Osteoblast (primary cell): Measurements from ENCODE around the gene LCAT. TPM values are rescaled to one million over a fixed set of nuclear protein-coding genes. Genes with fewer than 3 reads are reported as not detected.
A peak's percentile ranks its signal among the peaks of the same experiment; 100 is the strongest.

Experiments used
- DNase-seq: peaks from one replicate; pipeline ENCODE4 v3.0.0; 2011; ENCODE audit warnings: low spot score, mixed read lengths; ENCODE audit not compliant: insufficient read length; ENCODE audit errors: missing footprints
- H2AFZ ChIP-seq: 2 replicates; pipeline ENCODE4 v1.6.0; 2011; ENCODE audit warnings: mild to moderate bottlenecking, low read length
- H3K27ac ChIP-seq: 2 replicates; pipeline ENCODE4 v1.5.1; 2011; ENCODE audit warnings: mild to moderate bottlenecking, low read depth, low read length, moderate library complexity
- H3K27me3 ChIP-seq: 2 replicates; pipeline ENCODE4 v1.6.0; 2012; ENCODE audit warnings: mild to moderate bottlenecking, control low read depth, inconsistent platforms, low read length, moderate library complexity; ENCODE audit not compliant: insufficient read depth
- H3K36me3 ChIP-seq: 2 replicates; pipeline ENCODE4 v1.5.1; 2011; ENCODE audit warnings: mild to moderate bottlenecking, low read length, control low read depth, moderate library complexity; ENCODE audit not compliant: insufficient read depth
- H3K4me1 ChIP-seq: 2 replicates; pipeline ENCODE4 v1.5.1; 2011; ENCODE audit warnings: mild to moderate bottlenecking, low read length, control low read depth, moderate library complexity; ENCODE audit not compliant: insufficient read depth
- H3K4me2 ChIP-seq: 2 replicates; pipeline ENCODE4 v1.6.0; 2011; ENCODE audit warnings: mild to moderate bottlenecking, low read length; ENCODE audit not compliant: insufficient read depth
- H3K4me3 ChIP-seq: fragments of 200-600 bp; sonication (generic); 3 replicates; pipeline ENCODE4 v1.5.1; 2012; ENCODE audit warnings: mild to moderate bottlenecking, low read length, inconsistent platforms; ENCODE audit not compliant: insufficient read depth
- H3K79me2 ChIP-seq: 2 replicates; pipeline ENCODE4 v1.6.0; 2012; ENCODE audit warnings: mild to moderate bottlenecking, low read length, control low read depth, inconsistent platforms; ENCODE audit not compliant: insufficient read depth
- H3K9me3 ChIP-seq: 2 replicates; pipeline ENCODE4 v1.5.1; 2011; ENCODE audit warnings: low read depth, low read length, control low read depth
- H4K20me1 ChIP-seq: 2 replicates; pipeline ENCODE4 v1.6.0; 2012; ENCODE audit warnings: mild to moderate bottlenecking, low read length, control low read depth; ENCODE audit not compliant: insufficient read depth
- CTCF ChIP-seq: IDR thresholded peaks from 2 replicates; pipeline ENCODE4 v1.5.1; 2011; ENCODE audit warnings: mild to moderate bottlenecking, low read depth, low read length, moderate library complexity; ENCODE audit errors: extremely low read depth
- total RNA-seq: library from RNA; depleted of rRNA; stranded (reverse); fragments of >200 nt; gene quantifications from 2 replicates; pipeline ENCODE4 v1.2.3, GENCODE V29; 2012

Gene LCAT
- total RNA-seq, 1 donor = 6.9 TPM

- Histone ChIP-seq H3K27me3 (no peaks in the 10 kb centered on the region), H3K9me3 (no peaks in the 10 kb centered on the region), H3K36me3 (peaks cover 73% of the 10 kb centered on the region), H3K79me2 (peaks cover 98% of the 10 kb centered on the region), H3K4me1 (peaks cover 42% of the 10 kb centered on the region), H2AFZ (no peak overlapping the region), H3K4me3 (no peak overlapping the region), H3K27ac (no peak overlapping the region), H3K4me2 (no peak overlapping the region), H4K20me1 (peaks cover 83% of the 10 kb centered on the region)
- no peak for TF ChIP-seq CTCF
- no peak for DNase-seq
These were observed 18.2 kb upstream of the LCAT start for GRCh38 chr16:67962135-67962534.

GRCh38 chr16:67961551-67961957 lies 17.6 kb upstream of the LCAT start:
- H3K9me3 ChIP-seq = no peaks in the 10 kb centered on the region
- DNase-seq = no peak
- no peaks in the 10 kb centered on the region for H3K27me3 ChIP-seq
- no peak overlapping the region for H2AFZ ChIP-seq
- peaks cover 77% of the 10 kb centered on the region for H3K36me3 ChIP-seq
- peaks cover 92% of the 10 kb centered on the region for H3K79me2 ChIP-seq
- H3K4me3 ChIP-seq = no peak overlapping the region
- H3K4me1 ChIP-seq = peaks cover 36% of the 10 kb centered on the region
- no peak overlapping the region for H3K27ac ChIP-seq
- peaks cover 77% of the 10 kb centered on the region for H4K20me1 ChIP-seq
- no peak for TF ChIP-seq CTCF
- H3K4me2 ChIP-seq = no peak overlapping the region

- Histone ChIP-seq H3K4me1 (peaks cover 22% of the 10 kb centered on the region), H3K4me2 (peak overlapping the region; percentile 15), H3K9me3 (no peaks in the 10 kb centered on the region), H3K27ac (peak overlapping the region; percentile 76), H3K36me3 (peaks cover 88% of the 10 kb centered on the region), H3K27me3 (no peaks in the 10 kb centered on the region), H3K4me3 (no peak overlapping the region), H2AFZ (no peak overlapping the region), H4K20me1 (peaks cover 62% of the 10 kb centered on the region), H3K79me2 (peaks cover 81% of the 10 kb centered on the region)
- TF ChIP-seq CTCF = no peak
- peak; percentile 99 for DNase-seq
These were observed 15.8 kb upstream of the LCAT start for GRCh38 chr16:67959536-67960329.

GRCh38 chr16:67957622-67958021 lies 13.7 kb upstream of the LCAT start:
- Histone ChIP-seq H2AFZ (no peak overlapping the region), H4K20me1 (peaks cover 56% of the 10 kb centered on the region), H3K4me1 (peaks cover 15% of the 10 kb centered on the region), H3K4me3 (no peak overlapping the region), H3K27me3 (no peaks in the 10 kb centered on the region), H3K9me3 (no peaks in the 10 kb centered on the region), H3K36me3 (peaks cover 91% of the 10 kb centered on the region), H3K4me2 (no peak overlapping the region), H3K79me2 (peaks cover 69% of the 10 kb centered on the region), H3K27ac (no peak overlapping the region)
- no peak for TF ChIP-seq CTCF
- no peak for DNase-seq
